ENCODE measurements around the gene KL. TPM values are rescaled to one million over a fixed set of nuclear protein-coding genes. Genes with fewer than 3 reads are reported as not detected.

KL gene
- total RNA-seq, 1 donor from 2014 or later: not detected

DNA sequence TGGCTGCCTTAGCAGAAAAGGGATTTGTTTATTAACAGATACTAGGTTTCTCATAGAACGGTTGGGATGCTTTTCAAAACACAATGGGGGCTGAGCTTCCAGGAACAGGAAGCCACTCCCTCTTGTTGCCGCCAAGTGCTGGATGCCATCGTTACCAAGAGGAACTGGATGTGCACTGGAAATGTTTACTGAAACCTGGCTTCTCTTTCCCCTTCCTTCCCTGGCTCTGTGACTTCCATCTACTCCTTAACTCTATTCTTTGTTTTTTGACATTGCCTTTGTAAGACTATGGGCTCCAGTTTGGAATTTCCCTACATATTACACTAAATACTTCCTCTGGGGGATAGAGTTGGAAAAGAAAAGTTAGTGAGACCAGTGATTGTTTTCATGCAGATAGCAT, 11.7 kb upstream of the KL start:
- no peak for DNase-seq (ENCODE audit: low read depth, low spot score)

GRCh38 chr13:33006134-33006533, 10.1 kb upstream of the KL start:
- no peak for DNase-seq (ENCODE audit: low read depth, low spot score)

DNA sequence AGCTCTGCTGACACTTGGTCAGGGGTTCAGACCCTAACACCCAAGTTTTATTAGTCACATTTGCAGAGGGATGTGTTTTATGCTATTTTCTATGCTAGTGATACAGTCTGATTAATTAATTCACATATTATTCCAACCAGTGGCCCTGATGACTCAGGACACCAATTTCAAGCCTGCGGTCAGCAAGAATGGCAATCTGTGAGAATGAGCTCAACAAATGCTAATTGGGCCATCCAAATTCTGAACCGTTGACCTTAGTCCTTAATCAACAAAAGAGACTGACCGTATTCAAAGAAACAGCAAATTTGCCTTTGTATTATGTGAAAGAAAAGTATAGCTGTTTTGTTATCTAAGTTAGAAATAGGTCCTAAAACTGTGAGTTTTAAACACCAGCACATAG, 9.6 kb upstream of the KL start:
- no peak for DNase-seq (ENCODE audit: low read depth, low spot score)

DNA sequence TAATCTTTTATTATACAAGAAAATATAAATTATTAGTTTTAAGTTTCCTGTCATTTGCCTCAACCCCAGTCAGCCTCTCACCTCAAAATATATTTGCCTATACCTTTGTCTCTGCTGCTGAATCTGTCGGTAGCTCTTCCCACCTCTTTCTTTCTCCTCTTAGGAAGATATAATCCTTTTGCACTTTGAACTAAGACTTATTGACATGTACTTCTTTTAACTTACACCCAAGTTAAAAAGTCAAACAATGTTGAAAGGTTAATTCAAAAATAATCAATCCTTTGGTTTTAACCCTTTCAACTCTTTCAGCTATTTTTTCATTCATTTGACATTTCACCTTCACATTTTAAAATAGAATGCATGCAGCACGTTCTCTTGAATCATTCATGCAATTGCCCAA, 9.0 kb upstream of the KL start:
- DNase-seq (ENCODE audit: low read depth, low spot score): no peak

GRCh38 chr13:33007950-33008349, 8.3 kb upstream of the KL start:
- no peak for DNase-seq (ENCODE audit: low read depth, low spot score)

DNA sequence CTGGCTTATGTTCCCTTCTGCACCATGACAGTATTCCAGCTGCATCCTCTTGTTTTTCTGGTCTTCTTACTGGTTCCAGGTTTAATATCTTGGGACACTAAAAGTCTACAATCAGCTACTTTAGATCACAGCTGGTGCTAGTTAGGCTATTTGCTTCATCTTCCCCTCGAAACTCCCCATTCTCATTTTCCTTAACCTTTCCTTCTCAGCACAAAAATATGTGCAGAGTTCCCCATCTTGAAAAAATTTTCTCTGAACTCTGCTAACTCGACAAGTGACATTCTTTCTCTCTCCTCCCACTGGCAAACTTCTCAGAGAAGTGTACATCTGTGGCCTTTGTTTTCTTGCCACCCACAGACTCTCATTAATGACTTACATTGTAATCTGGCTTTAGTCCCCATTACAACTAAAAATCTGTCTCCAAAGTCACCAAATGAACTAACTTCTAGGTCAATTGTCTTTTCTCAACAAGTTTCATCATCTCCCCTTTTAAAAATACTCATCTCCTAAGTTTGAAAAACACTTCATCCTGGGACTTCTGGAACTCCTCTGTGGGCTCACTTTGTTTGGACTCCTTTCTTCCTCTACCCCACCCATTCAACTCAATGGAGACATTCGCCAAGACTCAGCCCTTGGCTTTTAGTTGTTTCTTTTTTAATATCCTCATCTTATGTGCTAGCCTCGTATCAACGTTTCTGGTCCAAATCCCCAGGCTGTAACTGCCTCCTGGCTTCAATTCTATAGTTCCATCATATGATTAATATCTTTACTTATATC, 7.1 kb upstream of the KL start:
- no peak for DNase-seq (ENCODE audit: low read depth, low spot score)

DNA sequence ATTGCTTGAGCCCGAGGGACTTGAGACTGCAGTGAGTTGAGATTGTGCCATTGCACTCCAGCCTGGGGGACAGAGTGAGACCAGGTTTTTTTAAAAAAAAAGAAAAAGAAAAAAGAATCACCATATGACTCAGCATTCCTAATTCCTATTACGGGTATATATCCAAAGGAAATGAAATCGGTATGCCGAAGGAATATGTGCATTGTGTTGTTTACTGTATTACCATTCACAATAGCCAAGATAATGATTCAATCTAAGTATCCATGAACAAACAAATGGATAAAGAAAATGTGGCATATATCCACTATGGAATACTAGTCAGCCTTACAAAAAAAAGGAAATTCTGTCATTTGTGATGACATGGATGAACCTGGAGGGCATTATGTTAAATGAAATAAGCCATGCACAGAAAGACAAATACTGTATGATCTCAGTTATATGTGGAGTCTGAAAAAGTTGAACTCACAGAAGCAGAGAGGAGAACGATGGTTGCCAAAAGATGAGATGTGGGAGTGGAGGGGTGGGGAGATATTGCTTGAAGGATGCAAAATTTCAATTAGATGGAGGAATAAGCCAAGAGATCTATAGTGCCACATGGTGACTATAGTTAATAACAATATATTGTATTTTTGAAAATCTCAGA, 4.3 kb upstream of the KL start:
- no peak for DNase-seq (ENCODE audit: low read depth, low spot score)

- no peak for DNase-seq (ENCODE audit: low read depth, low spot score)
Observed at GRCh38 chr13:33014291-33014690, 1.9 kb upstream of the KL start.

GRCh38 chr13:33015241-33015668, 968 bp upstream of the KL start:
- DNase-seq (ENCODE audit: low read depth, low spot score): no peak

- no peak for DNase-seq (ENCODE audit: low read depth, low spot score)
Observed at GRCh38 chr13:33015791-33016323, 366 bp upstream of the KL start.

GRCh38 chr13:33017323-33017929, 1.2 kb downstream of the KL start:
- DNase-seq (ENCODE audit: low read depth, low spot score): no peak

- DNase-seq (ENCODE audit: low read depth, low spot score): no peak
Observed at GRCh38 chr13:33018886-33019285, 2.7 kb downstream of the KL start.

DNA sequence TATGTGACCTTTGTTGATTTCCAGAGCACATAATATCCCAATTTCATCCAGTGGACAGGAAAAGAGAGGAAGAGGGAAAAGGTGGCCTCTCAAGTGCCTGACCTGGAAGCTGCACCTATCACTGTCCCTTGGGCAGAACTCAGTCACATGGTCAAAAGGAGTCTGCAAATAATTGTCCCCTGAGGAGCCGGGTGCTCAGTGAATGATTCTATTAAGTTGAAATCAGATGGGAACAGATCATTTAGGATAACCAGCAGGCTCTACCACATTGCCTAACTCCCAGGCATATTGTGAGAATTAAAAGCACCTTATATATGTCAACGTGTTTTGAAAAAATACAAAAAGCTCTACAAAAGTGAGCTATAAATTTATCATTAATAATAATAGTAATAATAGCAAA, 6.8 kb downstream of the KL start:
- no peak for DNase-seq (ENCODE audit: low read depth, low spot score)

DNA sequence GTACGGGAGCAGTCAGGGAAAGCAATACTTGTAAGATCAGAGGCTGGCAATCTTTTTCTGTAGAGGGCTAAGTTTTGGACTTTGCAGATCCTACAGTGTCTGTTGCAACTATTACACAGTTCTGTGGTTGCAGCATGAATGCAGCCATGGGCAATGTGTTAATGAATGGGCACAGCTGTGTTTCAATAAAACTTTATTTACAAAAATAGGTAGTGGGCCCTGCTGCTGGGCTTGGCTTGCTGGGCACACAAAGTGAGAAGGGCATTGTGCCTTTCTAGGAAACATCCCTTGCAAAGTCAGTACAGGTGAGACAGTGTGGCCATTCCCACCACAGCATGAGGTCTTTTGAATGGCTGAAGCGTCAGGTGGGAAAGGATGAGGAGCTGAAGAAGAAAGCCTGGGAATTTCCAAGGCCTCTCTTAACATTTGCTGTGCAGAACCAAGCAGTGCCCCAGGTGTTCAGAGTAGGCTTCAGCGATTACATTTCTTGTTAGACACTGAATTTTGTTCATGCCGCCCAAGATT, 9.1 kb downstream of the KL start:
- no peak for DNase-seq (ENCODE audit: low read depth, low spot score)

GRCh38 chr13:33026489-33027152, 10.4 kb downstream of the KL start:
- no peak for DNase-seq (ENCODE audit: low read depth, low spot score)

DNA sequence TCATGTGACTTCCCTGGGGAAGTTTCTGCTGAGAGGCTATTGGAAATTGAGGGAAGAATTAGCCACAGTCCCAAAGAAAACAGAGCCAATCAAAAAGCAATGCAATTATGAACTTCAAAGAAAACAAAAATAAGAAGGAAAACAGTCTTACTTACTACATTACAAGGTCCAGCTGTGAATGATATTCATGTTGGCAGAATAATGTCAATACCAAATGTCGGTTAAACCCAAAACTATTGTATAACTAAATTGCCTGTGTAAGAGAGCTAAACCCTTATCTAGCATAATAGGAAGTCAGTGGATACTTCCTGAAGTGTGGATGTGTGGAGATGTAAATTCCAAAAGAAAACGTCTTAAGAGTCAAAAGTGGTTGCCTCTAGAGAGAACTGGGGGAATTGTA, 12.4 kb downstream of the KL start:
- DNase-seq (ENCODE audit: low read depth, low spot score): no peak

- DNase-seq (ENCODE audit: low read depth, low spot score): no peak
Observed at GRCh38 chr13:33031277-33031676, 15.1 kb downstream of the KL start.

GRCh38 chr13:33032037-33032625, 15.9 kb downstream of the KL start:
- no peak for DNase-seq (ENCODE audit: low read depth, low spot score)

DNA sequence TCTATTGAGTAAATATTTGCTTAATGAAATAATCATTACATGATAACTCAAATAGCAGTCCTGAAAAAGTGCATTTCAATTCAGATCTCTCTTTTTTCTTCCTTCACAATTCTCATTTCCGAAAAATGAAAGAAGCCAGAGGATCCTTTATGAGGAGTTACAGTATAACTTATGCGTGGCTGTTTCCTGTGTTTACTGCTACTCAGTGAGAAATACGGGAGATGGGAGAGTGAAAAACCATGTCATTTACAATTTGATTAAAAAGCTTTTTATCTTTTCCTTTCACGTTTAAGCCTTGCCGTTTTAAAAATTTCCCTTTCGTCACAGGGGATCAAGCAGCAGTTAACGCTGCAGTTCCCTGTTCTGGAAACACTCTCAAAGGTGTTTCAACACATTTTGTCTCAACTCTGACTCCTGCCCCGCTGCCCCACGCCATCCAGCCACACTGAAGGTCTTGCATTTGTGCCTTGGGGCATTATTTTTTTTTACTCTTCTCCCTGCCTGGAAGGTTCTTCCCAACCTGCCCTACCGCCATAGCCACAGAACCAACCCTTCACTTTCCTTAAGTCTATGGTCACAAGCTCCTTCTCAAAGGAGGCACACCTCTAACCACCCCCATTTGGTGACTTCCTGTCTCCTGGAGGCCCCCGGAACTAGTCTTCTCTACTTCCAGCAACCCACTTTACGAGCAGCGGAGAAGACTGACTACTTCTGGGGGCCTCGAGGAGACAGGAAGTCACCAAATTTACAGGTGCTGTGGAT, 17.0 kb downstream of the KL start:
- DNase-seq (ENCODE audit: low read depth, low spot score): no peak

GRCh38 chr13:33033986-33034385, 17.8 kb downstream of the KL start:
- DNase-seq (ENCODE audit: low read depth, low spot score): no peak

Data from pulmonary artery endothelial cell (primary cell).